Measurements from ENCODE around the gene CCDC169.
A peak's percentile ranks its signal among the peaks of the same experiment; 100 is the strongest.

Gene CCDC169

GRCh38 chr13:36297366-36298338, at the start of gene CCDC169:
CCDC169 (minus strand) TSS chr13:36297814; CDS start chr13:36297719, 95 bp downstream.
- H3K27me3 ChIP-seq: no peaks in the 10 kb centered on the region
- no peak within 1 kb of the TSS for H3K9ac ChIP-seq
- no peak within 1 kb of the TSS for H3K27ac ChIP-seq
- H3K9me3 ChIP-seq (replicated peaks in 1 of 11): peaks cover 7 to 20% (median 11%) of the 10 kb centered on the region in 11 experiments; a peak in 20 of 22 replicates
- no peak for TF ChIP-seq Cebpa-rat (IDR thresholded peaks at IDR 0.05)
- H3K4me2 ChIP-seq: no peak within 1 kb of the TSS
- no peaks in the 10 kb centered on the region for H3K4me1 ChIP-seq
- no peaks in the 10 kb centered on the region for H3K36me3 ChIP-seq
- no peak within 1 kb of the TSS for H3K4me3 ChIP-seq
- H4K20me1 ChIP-seq: no peaks in the 10 kb centered on the region

GRCh38 chr13:36346222-36347083, 48.8 kb upstream of the CCDC169 start, which contains the start of gene SPART:
SPART (minus strand) TSS chr13:36346394; CDS start chr13:36335830, 10,564 bp downstream.
- no peaks in the 10 kb centered on the region for H3K36me3 ChIP-seq
- peaks cover 0 to 6% (median 0%) of the 10 kb centered on the region in 10 experiments; a peak in 4 of 20 replicates for H3K4me1 ChIP-seq
- no peaks in the 10 kb centered on the region for H3K27me3 ChIP-seq
- H3K27ac ChIP-seq: peak within 1 kb of the TSS in 1 of 11 experiments; percentile 25; a peak in 2 of 22 replicates
- H3K4me3 ChIP-seq: no peak within 1 kb of the TSS
- H3K9ac ChIP-seq: no peak within 1 kb of the TSS
- H4K20me1 ChIP-seq: no peaks in the 10 kb centered on the region
- no peak for TF ChIP-seq Cebpa-rat (IDR thresholded peaks at IDR 0.05)
- 0 out of 22 replicates have a peak within 1 kb of the TSS, but pooled peaks of 1 of the 11 experiments have one; percentile 3 for H3K4me2 ChIP-seq
- peaks cover 13 to 21% (median 20%) of the 10 kb centered on the region in 11 experiments for H3K9me3 ChIP-seq (replicated peaks in 1 of 11)

- H3K9me3 ChIP-seq (replicated peaks in 1 of 11): peaks cover 13 to 21% (median 20%) of the 10 kb centered on the region in 11 experiments
- H3K36me3 ChIP-seq: no peaks in the 10 kb centered on the region
- H3K4me2 ChIP-seq: no peak overlapping the region
- H4K20me1 ChIP-seq: no peaks in the 10 kb centered on the region
- no peak for TF ChIP-seq Cebpa-rat (IDR thresholded peaks at IDR 0.05)
- H3K4me3 ChIP-seq: no peak overlapping the region
- no peaks in the 10 kb centered on the region for H3K27me3 ChIP-seq
- no peak overlapping the region for H3K27ac ChIP-seq
- no peak overlapping the region for H3K9ac ChIP-seq
- H3K4me1 ChIP-seq: peaks cover 0 to 6% (median 0%) of the 10 kb centered on the region in 10 experiments; a peak in 4 of 20 replicates
Measured at GRCh38 chr13:36345438-36346221, 48.0 kb upstream of the CCDC169 start.

GRCh38 chr13:36344886-36345437, 47.3 kb upstream of the CCDC169 start:
- Histone ChIP-seq H3K27me3 (no peaks in the 10 kb centered on the region), H3K27ac (no peak overlapping the region), H3K4me3 (no peak overlapping the region), H4K20me1 (no peaks in the 10 kb centered on the region), H3K9me3 (replicated peaks in 1 of 11) (peaks cover 13 to 21% (median 20%) of the 10 kb centered on the region in 11 experiments), H3K36me3 (no peaks in the 10 kb centered on the region), H3K9ac (no peak overlapping the region), H3K4me1 (peaks cover 0 to 6% (median 0%) of the 10 kb centered on the region in 10 experiments; a peak in 4 of 20 replicates), H3K4me2 (no peak overlapping the region)
- no peak for TF ChIP-seq Cebpa-rat (IDR thresholded peaks at IDR 0.05)

- no peak overlapping the region for H3K9ac ChIP-seq
- TF ChIP-seq Cebpa-rat (IDR thresholded peaks at IDR 0.05): no peak
- H3K27ac ChIP-seq: no peak overlapping the region
- H3K27me3 ChIP-seq: no peaks in the 10 kb centered on the region
- H3K4me2 ChIP-seq: no peak overlapping the region
- H3K4me1 ChIP-seq: peaks cover 0 to 6% (median 0%) of the 10 kb centered on the region in 10 experiments; a peak in 4 of 20 replicates
- H3K4me3 ChIP-seq: no peak overlapping the region
- H3K9me3 ChIP-seq (replicated peaks in 1 of 11): peaks cover 13 to 21% (median 20%) of the 10 kb centered on the region in 11 experiments
- no peaks in the 10 kb centered on the region for H4K20me1 ChIP-seq
- H3K36me3 ChIP-seq: no peaks in the 10 kb centered on the region
Measured at GRCh38 chr13:36344173-36344572, 46.6 kb upstream of the CCDC169 start.

GRCh38 chr13:36343766-36344165, 46.2 kb upstream of the CCDC169 start:
- Histone ChIP-seq H3K4me2 (no peak overlapping the region), H3K27ac (no peak overlapping the region), H3K36me3 (no peaks in the 10 kb centered on the region), H3K9me3 (replicated peaks in 1 of 11) (peaks cover 13 to 21% (median 20%) of the 10 kb centered on the region in 11 experiments), H4K20me1 (no peaks in the 10 kb centered on the region), H3K9ac (no peak overlapping the region), H3K4me3 (no peak overlapping the region), H3K4me1 (peaks cover 0 to 6% (median 0%) of the 10 kb centered on the region in 10 experiments; a peak in 4 of 20 replicates), H3K27me3 (no peaks in the 10 kb centered on the region)
- TF ChIP-seq Cebpa-rat (IDR thresholded peaks at IDR 0.05): no peak

GRCh38 chr13:36342715-36343114, 45.1 kb upstream of the CCDC169 start:
- Histone ChIP-seq H3K4me3 (no peak overlapping the region), H3K9me3 (replicated peaks in 1 of 11) (peaks cover 13 to 21% (median 20%) of the 10 kb centered on the region in 11 experiments), H4K20me1 (no peaks in the 10 kb centered on the region), H3K27ac (no peak overlapping the region), H3K27me3 (no peaks in the 10 kb centered on the region), H3K9ac (no peak overlapping the region), H3K4me2 (no peak overlapping the region), H3K4me1 (peaks cover 0 to 6% (median 0%) of the 10 kb centered on the region in 10 experiments; a peak in 4 of 20 replicates), H3K36me3 (no peaks in the 10 kb centered on the region)
- no peak for TF ChIP-seq Cebpa-rat (IDR thresholded peaks at IDR 0.05)

- no peak overlapping the region for H3K9ac ChIP-seq
- no peak overlapping the region for H3K27ac ChIP-seq
- TF ChIP-seq Cebpa-rat (IDR thresholded peaks at IDR 0.05): 0 out of 22 replicates have a peak, but pooled peaks of 1 of the 11 experiments have one; percentile 6
- H3K27me3 ChIP-seq: no peaks in the 10 kb centered on the region
- H3K4me3 ChIP-seq: no peak overlapping the region
- peaks cover 12 to 20% (median 18%) of the 10 kb centered on the region in 11 experiments for H3K9me3 ChIP-seq (replicated peaks in 1 of 11)
- no peaks in the 10 kb centered on the region for H3K36me3 ChIP-seq
- H3K4me1 ChIP-seq: no peaks in the 10 kb centered on the region
- H3K4me2 ChIP-seq: no peak overlapping the region
- H4K20me1 ChIP-seq: no peaks in the 10 kb centered on the region
Measured at GRCh38 chr13:36341718-36342117, 44.1 kb upstream of the CCDC169 start.
